ENCODE measurements around the gene CYS1.
"Not testable (repeated sequence)": the region's sequence is repeated elsewhere in the genome, so short reads cannot be mapped to it uniquely, and the experiment has no call there.

Gene CYS1

DNA sequence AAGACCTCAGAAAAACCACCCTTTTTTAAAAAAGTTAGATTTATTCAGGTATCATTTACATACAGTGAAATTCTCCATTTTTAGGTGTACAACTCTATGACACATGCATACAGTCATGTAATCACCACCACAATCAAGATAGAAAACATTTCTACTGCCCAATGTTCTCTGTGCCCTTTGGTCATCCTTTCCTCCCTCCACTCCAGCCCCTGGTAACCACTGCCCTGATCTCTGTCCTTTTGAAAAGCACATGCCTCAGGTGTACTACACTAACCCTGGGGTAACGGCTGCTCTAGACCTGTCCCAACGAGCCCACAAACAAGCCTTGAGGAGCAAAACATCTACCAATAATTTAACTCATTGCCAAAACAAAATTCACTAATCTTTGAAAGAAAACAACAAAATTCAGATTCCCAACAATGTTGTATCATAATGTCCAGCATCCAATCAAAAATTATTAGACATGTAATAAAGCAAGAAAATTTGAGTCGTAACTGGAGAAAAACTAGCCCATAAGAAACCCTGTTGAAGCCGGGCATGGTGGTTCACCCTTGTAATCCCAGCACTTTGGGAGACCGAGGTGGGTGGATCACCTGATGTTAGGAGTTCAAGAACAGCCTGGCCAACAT, 62.8 kb downstream of the CYS1 start:
- DNase-seq (ENCODE audit: low spot score): no peak
- Histone ChIP-seq H3K4me3 (no peak overlapping the region), H3K27ac (no peak overlapping the region)
- TF ChIP-seq, protein P1, sequence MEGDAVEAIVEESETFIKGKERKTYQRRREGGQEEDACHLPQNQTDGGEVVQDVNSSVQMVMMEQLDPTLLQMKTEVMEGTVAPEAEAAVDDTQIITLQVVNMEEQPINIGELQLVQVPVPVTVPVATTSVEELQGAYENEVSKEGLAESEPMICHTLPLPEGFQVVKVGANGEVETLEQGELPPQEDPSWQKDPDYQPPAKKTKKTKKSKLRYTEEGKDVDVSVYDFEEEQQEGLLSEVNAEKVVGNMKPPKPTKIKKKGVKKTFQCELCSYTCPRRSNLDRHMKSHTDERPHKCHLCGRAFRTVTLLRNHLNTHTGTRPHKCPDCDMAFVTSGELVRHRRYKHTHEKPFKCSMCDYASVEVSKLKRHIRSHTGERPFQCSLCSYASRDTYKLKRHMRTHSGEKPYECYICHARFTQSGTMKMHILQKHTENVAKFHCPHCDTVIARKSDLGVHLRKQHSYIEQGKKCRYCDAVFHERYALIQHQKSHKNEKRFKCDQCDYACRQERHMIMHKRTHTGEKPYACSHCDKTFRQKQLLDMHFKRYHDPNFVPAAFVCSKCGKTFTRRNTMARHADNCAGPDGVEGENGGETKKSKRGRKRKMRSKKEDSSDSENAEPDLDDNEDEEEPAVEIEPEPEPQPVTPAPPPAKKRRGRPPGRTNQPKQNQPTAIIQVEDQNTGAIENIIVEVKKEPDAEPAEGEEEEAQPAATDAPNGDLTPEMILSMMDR (IDR thresholded peaks at IDR 0.05): no peak

DNA sequence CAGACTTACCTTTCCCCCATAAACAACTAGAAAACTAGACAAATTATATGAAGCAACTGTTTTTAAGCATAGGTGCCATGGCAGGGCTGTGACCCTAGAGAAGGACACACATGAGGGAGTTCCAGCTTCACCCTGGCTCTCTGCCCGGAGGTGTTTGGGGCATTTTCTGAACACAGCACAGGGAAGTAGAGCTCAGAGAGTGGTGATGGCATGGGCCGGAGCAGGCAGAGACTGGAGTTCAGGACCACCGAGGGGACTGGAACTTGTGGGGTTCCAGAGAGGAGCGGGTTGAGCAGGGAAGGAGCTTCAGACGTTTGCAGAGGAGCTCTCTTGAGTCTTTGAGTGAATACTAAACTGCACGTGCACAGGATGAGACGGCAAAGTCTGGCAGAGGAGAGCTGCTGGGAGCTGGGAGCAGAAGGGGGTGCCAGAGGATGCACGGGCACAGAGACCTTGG, 63.4 kb downstream of the CYS1 start:
- H3K27ac ChIP-seq: no peak overlapping the region
- no peak for DNase-seq (ENCODE audit: low spot score)
- TF ChIP-seq, protein P1 (IDR thresholded peaks at IDR 0.05): no peak

DNA sequence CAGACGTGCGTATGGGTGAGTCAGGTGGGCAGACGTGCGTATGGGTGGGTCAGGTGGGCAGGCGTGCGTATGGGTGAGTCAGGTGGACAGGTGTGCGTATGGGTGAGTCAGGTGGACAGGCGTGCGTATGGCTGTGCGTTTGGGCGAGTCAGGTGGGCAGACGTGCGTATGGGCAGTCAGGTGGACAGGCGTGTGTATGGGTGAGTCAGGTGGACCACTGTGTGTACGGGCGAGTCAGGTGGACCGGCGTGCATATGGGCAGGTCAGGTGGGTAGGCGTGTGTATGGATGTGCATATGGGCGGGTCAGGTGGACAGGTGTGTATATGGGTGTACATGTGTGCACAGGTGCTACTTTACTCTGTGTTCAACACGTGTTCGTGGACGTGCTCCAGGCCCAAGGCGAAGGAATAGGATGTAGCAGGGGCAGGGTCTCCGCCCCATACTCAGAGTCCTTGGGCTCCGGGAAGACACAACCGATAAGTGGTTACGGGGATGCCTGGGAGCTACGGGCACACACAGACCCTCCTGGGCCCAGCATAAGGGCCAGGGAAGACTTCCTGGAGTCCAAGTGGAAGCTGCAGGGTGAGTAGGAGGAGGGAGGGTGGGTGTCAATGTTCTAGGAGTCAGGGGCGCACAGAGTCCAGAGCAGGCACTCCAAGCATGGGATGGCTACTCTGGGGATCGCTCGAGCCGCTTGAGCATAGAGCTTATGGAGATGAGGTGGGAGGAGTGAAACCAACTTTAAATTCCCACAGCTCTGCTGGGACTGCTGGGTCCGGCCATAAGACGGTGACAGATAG, 64.0 kb downstream of the CYS1 start:
- no peak for DNase-seq (ENCODE audit: low spot score)
- TF ChIP-seq, protein P1 (IDR thresholded peaks at IDR 0.05): no peak
- H3K27ac ChIP-seq: no peak overlapping the region
- H3K4me3 ChIP-seq: no peak overlapping the region

More for the DNA sequence above, 63.4 kb downstream of the CYS1 start:
- H3K4me3 ChIP-seq: no peak overlapping the region

DNA sequence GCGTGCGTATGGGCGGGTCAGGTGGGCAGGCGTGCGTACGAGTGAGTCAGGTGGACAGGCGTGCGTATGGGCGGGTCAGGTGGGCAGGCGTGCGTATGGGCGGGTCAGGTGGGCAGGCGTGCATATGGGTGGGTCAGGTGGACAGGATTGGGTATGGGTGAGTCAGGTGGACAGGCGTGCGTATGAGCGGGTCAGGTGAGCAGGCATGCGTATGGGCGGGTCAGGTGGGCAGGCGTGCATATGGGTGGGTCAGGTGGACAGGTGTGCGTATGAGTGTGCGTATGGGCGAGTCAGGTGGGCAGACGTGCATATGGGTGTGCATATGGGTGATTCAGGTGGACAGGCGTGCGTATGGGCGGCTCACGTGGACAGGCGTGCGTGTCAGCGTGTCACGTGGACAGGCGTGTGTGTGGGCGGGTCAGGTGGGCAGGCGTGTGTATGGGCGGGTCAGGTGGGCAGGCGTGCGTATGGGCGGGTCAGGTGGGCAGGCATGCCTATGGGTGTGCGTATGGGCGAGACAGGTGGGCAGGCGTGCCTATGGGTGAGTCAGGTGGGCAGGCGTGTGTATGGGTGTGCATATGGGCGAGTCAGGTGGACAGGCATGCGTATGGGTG, 64.7 kb downstream of the CYS1 start:
- not testable (repeated sequence) for H3K4me3 ChIP-seq; H3K27ac ChIP-seq; DNase-seq (ENCODE audit: low spot score)

DNA sequence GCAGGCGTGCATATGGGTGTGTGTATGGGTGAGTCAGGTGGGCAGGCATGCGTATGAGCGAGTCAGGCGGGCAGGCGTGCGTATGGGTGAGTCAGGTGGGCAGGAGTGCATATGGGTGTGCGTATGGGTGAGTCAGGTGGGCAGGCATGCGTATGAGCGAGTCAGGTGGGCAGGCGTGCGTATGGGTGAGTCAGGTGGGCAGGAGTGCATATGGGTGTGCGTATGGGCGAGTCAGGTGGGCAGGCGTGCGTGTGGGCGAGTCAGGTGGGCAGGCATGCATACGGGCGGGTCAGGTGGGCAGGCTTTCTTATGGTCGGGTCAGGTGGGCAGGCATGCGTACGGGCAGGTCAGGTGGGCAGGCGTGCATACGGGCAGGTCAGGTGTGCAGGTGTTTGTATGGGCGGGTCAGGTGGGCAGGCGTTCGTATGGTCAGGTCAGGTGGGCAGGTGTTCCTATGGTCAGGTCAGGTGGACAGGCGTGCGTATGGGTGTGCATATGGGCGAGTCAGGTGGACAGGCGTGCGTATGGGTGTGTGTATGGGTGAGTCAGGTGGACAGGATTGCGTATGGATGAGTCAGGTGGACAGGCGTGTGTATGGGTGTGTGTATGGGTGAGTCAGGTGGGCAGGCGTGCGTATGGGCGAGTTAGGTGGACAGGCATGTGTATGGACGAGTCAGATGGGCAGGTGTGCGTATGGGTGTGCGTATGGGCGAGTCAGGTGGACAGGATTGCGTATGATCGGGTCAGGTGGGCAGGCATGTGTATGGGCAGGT, 65.6 kb downstream of the CYS1 start:
- Histone ChIP-seq H3K27ac (no peak overlapping the region), H3K4me3 (no peak overlapping the region)
- TF ChIP-seq, protein P1 (IDR thresholded peaks at IDR 0.05): no peak
- no peak for DNase-seq (ENCODE audit: low spot score)

DNA sequence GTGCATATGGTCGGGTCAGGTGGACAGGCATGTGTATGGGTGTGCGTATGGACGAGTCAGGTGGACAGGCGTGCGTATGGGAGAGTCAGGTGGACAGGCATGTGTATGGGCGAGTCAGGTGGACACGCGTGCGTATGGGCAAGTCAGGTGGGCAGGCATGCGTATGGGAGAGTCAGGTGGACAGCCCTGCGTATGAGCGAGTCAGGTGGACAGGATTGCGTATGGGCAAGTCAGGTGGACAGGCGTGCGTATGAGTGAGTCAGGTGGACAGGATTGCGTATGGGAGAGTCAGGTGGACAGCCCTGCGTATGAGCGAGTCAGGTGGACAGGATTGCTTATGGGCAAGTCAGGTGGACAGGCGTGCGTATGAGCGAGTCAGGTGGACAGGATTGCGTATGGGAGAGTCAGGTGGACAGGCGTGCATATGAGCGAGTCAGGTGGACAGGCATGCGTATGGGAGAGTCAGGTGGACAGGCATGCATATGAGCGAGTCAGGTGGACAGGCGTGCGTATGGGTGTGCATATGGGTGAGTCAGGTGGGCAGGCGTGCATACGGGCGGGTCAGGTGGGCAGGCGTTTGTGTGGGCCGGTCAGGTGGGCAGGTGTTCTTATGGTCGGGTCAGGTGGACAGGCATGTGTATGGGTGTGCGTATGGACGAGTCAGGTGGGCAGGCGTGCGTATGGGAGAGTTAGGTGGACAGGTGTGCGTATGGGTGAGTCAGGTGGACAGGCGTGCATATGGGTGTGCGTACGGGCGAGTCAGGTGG, 66.4 kb downstream of the CYS1 start:
- H3K4me3 ChIP-seq; H3K27ac ChIP-seq; DNase-seq (ENCODE audit: low spot score): not testable (repeated sequence)

DNA sequence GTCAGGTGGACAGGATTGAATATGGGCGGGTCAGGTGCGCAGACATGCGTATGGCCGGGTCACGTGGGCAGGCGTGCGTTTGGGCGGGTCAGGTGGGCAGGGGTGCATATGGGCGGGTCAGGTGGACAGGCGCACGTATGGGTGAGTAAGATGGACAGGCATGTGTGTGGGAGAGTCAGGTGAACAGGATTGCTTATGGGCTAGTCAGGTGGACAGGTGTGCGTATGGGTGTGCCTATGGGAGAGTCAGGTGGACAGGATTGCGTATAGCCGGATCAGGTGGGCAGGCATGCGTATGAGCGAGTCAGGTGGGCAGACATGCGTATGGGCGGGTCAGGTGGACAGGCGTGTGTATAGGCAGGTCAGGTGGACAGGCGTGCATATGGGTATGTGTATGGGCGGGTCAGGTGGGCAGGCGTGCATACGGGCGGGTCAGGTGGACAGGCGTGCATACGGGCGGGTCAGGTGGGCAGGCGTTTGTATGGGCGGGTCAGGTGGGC, 67.2 kb downstream of the CYS1 start:
- TF ChIP-seq, protein P1 (IDR thresholded peaks at IDR 0.05): no peak
- no peak for DNase-seq (ENCODE audit: low spot score)
- Histone ChIP-seq H3K27ac (no peak overlapping the region), H3K4me3 (no peak overlapping the region)

DNA sequence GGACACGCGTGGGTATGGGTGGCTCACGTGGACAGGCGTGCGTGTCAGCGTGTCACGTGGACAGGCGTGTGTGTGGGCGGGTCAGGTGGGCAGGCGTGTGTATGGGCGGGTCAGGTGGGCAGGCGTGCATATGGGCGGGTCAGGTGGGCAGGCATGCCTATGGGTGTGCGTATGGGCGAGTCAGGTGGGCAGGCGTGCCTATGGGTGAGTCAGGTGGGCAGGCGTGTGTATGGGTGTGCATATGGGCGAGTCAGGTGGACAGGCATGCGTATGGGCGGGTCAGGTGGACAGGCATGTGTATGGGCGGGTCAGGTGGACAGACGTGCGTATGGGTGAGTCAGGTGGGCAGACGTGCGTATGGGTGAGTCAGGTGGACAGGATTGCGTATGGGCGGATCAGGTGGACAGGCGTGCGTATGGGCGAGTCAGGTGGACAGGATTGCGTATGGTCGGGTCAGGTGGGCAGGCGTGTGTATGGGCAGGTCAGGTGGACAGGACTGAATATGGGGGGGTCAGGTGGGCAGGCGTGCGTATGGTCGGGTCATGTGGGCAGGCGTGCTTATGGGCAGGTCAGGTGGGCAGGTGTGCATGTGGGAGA, 67.7 kb downstream of the CYS1 start:
- H3K4me3 ChIP-seq; DNase-seq (ENCODE audit: low spot score); H3K27ac ChIP-seq: not testable (repeated sequence)

DNA sequence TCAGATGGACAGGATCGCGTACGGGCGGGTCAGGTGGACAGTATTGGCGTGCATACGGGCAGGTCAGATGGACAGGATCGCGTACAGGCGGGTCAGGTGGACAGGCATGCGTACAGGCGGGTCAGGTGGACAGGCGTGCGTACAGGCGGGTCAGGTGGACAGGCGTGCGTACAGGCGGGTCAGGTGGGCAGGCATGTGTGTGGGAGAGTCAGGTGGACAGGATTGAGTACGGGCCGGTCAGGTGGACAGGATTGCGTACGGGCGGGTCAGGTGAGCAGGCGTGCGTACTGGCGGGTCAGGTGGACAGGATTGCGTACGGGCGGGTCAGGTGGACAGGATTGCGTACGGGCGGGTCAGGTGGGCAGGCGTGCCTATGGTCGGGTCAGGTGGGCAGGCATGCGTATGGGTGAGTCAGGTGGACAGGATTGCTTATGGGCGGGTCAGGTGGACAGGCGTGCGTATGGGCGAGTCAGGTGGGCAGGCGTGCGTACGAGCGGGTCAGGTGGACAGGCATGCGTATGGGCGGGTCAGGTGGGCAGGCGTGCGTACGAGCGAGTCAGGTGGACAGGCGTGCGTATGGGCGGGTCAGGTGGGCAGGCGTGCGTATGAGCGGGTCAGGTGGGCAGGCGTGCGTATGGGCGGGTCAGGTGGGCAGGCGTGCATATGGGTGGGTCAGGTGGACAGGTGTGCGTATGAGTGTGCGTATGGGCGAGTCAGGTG, 68.4 kb downstream of the CYS1 start:
- H3K27ac ChIP-seq: not testable (repeated sequence)

More for the DNA sequence above, 68.4 kb downstream of the CYS1 start:
- H3K4me3 ChIP-seq; DNase-seq (ENCODE audit: low spot score): not testable (repeated sequence)
